ENCODE measurements around the gene MAD1L1.

DNA sequence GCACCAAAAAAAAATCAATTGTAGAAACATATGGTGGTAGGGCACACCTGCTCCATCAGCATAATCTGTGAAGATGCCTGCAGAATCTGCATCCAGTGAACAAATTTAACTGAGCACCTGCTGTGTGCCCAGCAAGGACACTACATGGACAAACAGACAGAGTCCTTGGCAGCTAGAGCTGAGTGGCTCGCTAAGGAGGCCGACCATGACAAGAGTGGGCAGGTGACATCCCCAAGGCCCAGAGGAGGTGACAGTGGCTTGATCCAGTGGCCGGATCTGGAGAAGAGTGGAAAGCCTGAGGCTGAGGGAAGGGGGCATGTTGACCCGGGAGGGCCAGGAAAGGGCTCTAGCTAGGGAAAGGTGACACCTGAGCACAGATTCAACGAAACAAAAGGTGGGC is 68.1 kb downstream of the MAD1L1 start:
- TF ChIP-seq CTCF (IDR thresholded peaks at IDR 0.05) (no peak), POLR2A (IDR thresholded peaks at IDR 0.05) (no peak)
